SK-N-SH (cell line): ENCODE results near the gene UBE2D4. TPM values are rescaled to one million over a fixed set of nuclear protein-coding genes. Genes with fewer than 3 reads are reported as not detected.
A peak's percentile ranks its signal among the peaks of the same experiment; 100 is the strongest.

Experiments
- CTCF ChIA-PET: fragments of 300-600, 350-600 bp; formaldehyde crosslinking; extraction: SDS; loops from one replicate; lab custom pipeline; 2021; lab: Yijun Ruan, JAX
- POLR2A ChIA-PET: fragments of 350-600 bp; sonication (Branson Sonifier 250); formaldehyde crosslinking; extraction: SDS; loops from one replicate; lab custom pipeline; 2020; ENCODE audit warnings: antibody characterized with exemption, inconsistent platforms; lab: Yijun Ruan, JAX
- DNase-seq: peaks from one replicate; pipeline ENCODE4 v3.0.0; 2012
- H2AFZ ChIP-seq: fragments of 200-600 bp; sonication (generic); 2 replicates; pipeline ENCODE4 v1.8.1; 2016; ENCODE audit warnings: antibody characterized with exemption, mild to moderate bottlenecking, low read depth
- H3F3A ChIP-seq: fragments of 200-600 bp; sonication (generic); replicated peaks from 2 replicates; pipeline ENCODE3; 2016; ENCODE audit warnings: antibody characterized with exemption, mild to moderate bottlenecking; ENCODE audit not compliant: insufficient read depth
- H3K27ac ChIP-seq, 2 experiments: fragments of 200-500 bp in 1 of 2; fragments of 200-600 bp in 1 of 2; sonication (Bioruptor generic) in 1 of 2; sonication (generic), shearing (Covaris generic) in 1 of 2; 2 replicates each; pipeline versions ENCODE4 v1.5.1 to v1.6.1; 2014 to 2016; ENCODE audit warnings: low read depth in 2 of 2, inconsistent platforms in 1 of 2, low read length in 1 of 2, mild to moderate bottlenecking in 1 of 2, mixed read lengths in 1 of 2
- H3K27me3 ChIP-seq: fragments of 200-600 bp; sonication (generic), shearing (Covaris generic); 2 replicates; pipeline ENCODE4 v1.6.1; 2016; ENCODE audit warnings: mixed run types; ENCODE audit not compliant: insufficient read depth
- H3K36me3 ChIP-seq, 2 experiments: fragments of 200-500 bp in 1 of 2; fragments of 200-600 bp in 1 of 2; sonication (Bioruptor generic) in 1 of 2; sonication (generic) in 1 of 2; replicated peaks in 1 of 2; 2 replicates each; pipeline versions ENCODE3 to v1.5.1; 2014 to 2016; ENCODE audit warnings: low read length in 1 of 2, mild to moderate bottlenecking in 1 of 2; ENCODE audit not compliant: insufficient read depth in 2 of 2, control insufficient read depth in 1 of 2
- H3K4me1 ChIP-seq, 2 experiments: fragments of 200-500 bp in 1 of 2; fragments of 200-600 bp in 1 of 2; sonication (Bioruptor generic) in 1 of 2; sonication (generic), shearing (Covaris generic) in 1 of 2; 2 replicates each; pipeline versions ENCODE4 v1.5.1 to v1.6.1; 2014 to 2016; ENCODE audit warnings: low read depth in 1 of 2, low read length in 1 of 2, mixed run types in 1 of 2; ENCODE audit not compliant: insufficient read depth in 2 of 2, control insufficient read depth in 1 of 2
- H3K4me2 ChIP-seq: fragments of 200-600 bp; sonication (generic), shearing (Covaris generic); 2 replicates; pipeline ENCODE4 v1.6.1; 2017; ENCODE audit warnings: mixed run types
- H3K4me3 ChIP-seq, 2 experiments: fragments of 200-500 bp in 1 of 2; fragments of 200-600 bp in 1 of 2; sonication (Bioruptor generic) in 1 of 2; sonication (generic), shearing (Covaris generic) in 1 of 2; 2 replicates each; pipeline versions ENCODE4 v1.5.1 to v1.8.1; 2014 to 2016; ENCODE audit warnings: low read depth in 2 of 2, inconsistent platforms in 1 of 2, low read length in 1 of 2, mild to moderate bottlenecking in 1 of 2, mixed read lengths in 1 of 2, moderate library complexity in 1 of 2
- H3K79me2 ChIP-seq: fragments of 200-600 bp; sonication (generic); 2 replicates; pipeline ENCODE4 v1.8.1; 2017; ENCODE audit warnings: mild to moderate bottlenecking; ENCODE audit not compliant: insufficient read depth
- H3K9ac ChIP-seq: fragments of 200-600 bp; sonication (generic); 2 replicates; pipeline ENCODE4 v1.6.1; 2017; ENCODE audit warnings: mixed run types
- H3K9me2 ChIP-seq: fragments of 200-600 bp; sonication (generic); 2 replicates; pipeline ENCODE4 v1.6.1; 2017; ENCODE audit warnings: mixed run types
- H3K9me3 ChIP-seq: fragments of 200-600 bp; sonication (generic); 2 replicates; pipeline ENCODE4 v1.6.1; 2017; ENCODE audit warnings: mixed run types, mild to moderate bottlenecking, moderate library complexity
- H4K20me1 ChIP-seq: fragments of 200-600 bp; sonication (generic); 2 replicates; pipeline ENCODE4 v1.6.1; 2017; ENCODE audit warnings: mild to moderate bottlenecking, mixed run types; ENCODE audit not compliant: insufficient read depth
- CHD2 ChIP-seq: fragments of 150-350 bp; IDR thresholded peaks from 2 replicates; pipeline ENCODE4 v1.6.1; 2018; ENCODE audit warnings: low read length; ENCODE audit not compliant: partially characterized antibody
- ELF1 ChIP-seq: IDR thresholded peaks from 2 replicates; pipeline ENCODE4 v1.4.0; 2012
- EP300 ChIP-seq, 2 experiments: IDR thresholded peaks; 2 replicates each; pipeline versions ENCODE4 v1.4.0 to v1.6.1; 2012; ENCODE audit warnings: borderline replicate concordance in 1 of 2, low read depth in 1 of 2, low read length in 1 of 2
- EZH2phosphoT487 ChIP-seq: fragments of 200-600 bp; sonication (generic); IDR thresholded peaks from 2 replicates; pipeline ENCODE4 v1.6.1; 2017; ENCODE audit warnings: low read depth, mixed run types, mild to moderate bottlenecking, antibody characterized with exemption, moderate library complexity, borderline replicate concordance
- FOSL2 ChIP-seq: IDR thresholded peaks from 2 replicates; pipeline ENCODE4 v1.4.0; 2012; ENCODE audit warnings: low read depth, mild to moderate bottlenecking, moderate library complexity, borderline replicate concordance
- FOXJ3 ChIP-seq: sonication (generic); formaldehyde crosslinking; IDR thresholded peaks from 2 replicates; pipeline ENCODE4 v1.5.1; 2020; ENCODE audit warnings: mild to moderate bottlenecking, missing genetic modification reagents
- FOXM1 ChIP-seq: IDR thresholded peaks from 2 replicates; pipeline ENCODE4 v1.4.0; 2012; ENCODE audit warnings: low read depth, mild to moderate bottlenecking
- GABPA ChIP-seq: IDR thresholded peaks from 2 replicates; pipeline ENCODE4 v1.4.0; 2012; ENCODE audit warnings: low read depth, mild to moderate bottlenecking
- MXI1 ChIP-seq: IDR thresholded peaks from 2 replicates; pipeline ENCODE4 v1.6.1; 2012; ENCODE audit warnings: mild to moderate bottlenecking, low read depth, low read length, improper control_type of control experiment
- NFIC ChIP-seq: IDR thresholded peaks from 2 replicates; pipeline ENCODE4 v1.4.0; 2012; ENCODE audit warnings: borderline replicate concordance
- NRF1 ChIP-seq: IDR thresholded peaks from 2 replicates; pipeline ENCODE4 v1.6.1; 2012; ENCODE audit warnings: low read depth, mild to moderate bottlenecking, low read length
- POLR2AphosphoS5 ChIP-seq: IDR thresholded peaks from 2 replicates; pipeline ENCODE4 v1.6.1; 2012; ENCODE audit warnings: low read depth, low read length
- RAD21 ChIP-seq: IDR thresholded peaks from 2 replicates; pipeline ENCODE4 v1.6.1; 2012; ENCODE audit warnings: mild to moderate bottlenecking, low read length
- RCOR1 ChIP-seq: fragments of 150-350 bp; IDR thresholded peaks from 2 replicates; pipeline ENCODE4 v1.6.1; 2017; ENCODE audit warnings: antibody characterized with exemption, low read length
- RXRA ChIP-seq: IDR thresholded peaks from 2 replicates; pipeline ENCODE4 v1.4.0; 2012; ENCODE audit warnings: low read depth, mild to moderate bottlenecking, borderline replicate concordance
- SMC3 ChIP-seq: IDR thresholded peaks from 2 replicates; pipeline ENCODE4 v1.6.1; 2012; ENCODE audit warnings: low read depth, low read length, improper control_type of control experiment
- TAF1 ChIP-seq: IDR thresholded peaks from 2 replicates; pipeline ENCODE4 v1.6.1; 2012; ENCODE audit warnings: low read depth, mild to moderate bottlenecking, low read length, moderate library complexity, borderline replicate concordance
- TCF12 ChIP-seq: IDR thresholded peaks from 2 replicates; pipeline ENCODE4 v1.4.0; 2012
- YY1 ChIP-seq: IDR thresholded peaks from 2 replicates; pipeline ENCODE4 v1.4.0; 2012; ENCODE audit warnings: low read depth, mild to moderate bottlenecking
- WGBS: methylation state at CpG from one replicate; pipeline ENCODE4 v1.1.6; 2017; ENCODE audit warnings: low lambda C conversion rate; 5-methylcytosine and 5-hydroxymethylcytosine counted together
- polyA plus RNA-seq, 3 experiments: library from polyadenylated mRNA; depleted of rRNA; stranded (reverse); fragments of >200 nt; gene quantifications; 2 replicates each; pipeline ENCODE4 v1.2.3, GENCODE V29; 2012
- TF ChIP-seq, protein P1 (sequence below): IDR thresholded peaks from 2 replicates; pipeline ENCODE4 v1.6.1; 2012; ENCODE audit warnings: mild to moderate bottlenecking, low read depth, low read length, moderate library complexity
- TF ChIP-seq, protein P2 (sequence below): IDR thresholded peaks from 2 replicates; pipeline ENCODE4 v1.4.0; 2012; ENCODE audit warnings: low read depth, borderline replicate concordance
- TF ChIP-seq, protein P3 (sequence below): fragments of 150-350 bp; IDR thresholded peaks from 2 replicates; pipeline ENCODE4 v1.6.1; 2017; ENCODE audit warnings: antibody characterized with exemption, low read length, low read depth, borderline replicate concordance
- TF ChIP-seq, protein P4 (sequence below): IDR thresholded peaks from 2 replicates; pipeline ENCODE4 v1.4.0; 2012; ENCODE audit warnings: low read depth
- TF ChIP-seq, protein P5 (sequence below): IDR thresholded peaks from 2 replicates; pipeline ENCODE4 v1.4.0; 2012; ENCODE audit warnings: low read depth, borderline replicate concordance
- TF ChIP-seq, protein P6 (sequence below): fragments of 150-350 bp; IDR thresholded peaks from 2 replicates; pipeline ENCODE4 v1.6.1; 2016; ENCODE audit warnings: mild to moderate bottlenecking, low read depth, low read length

The UBE2D4 gene
- polyA plus RNA-seq, 1 of the 3 experiments (the other 2 are of a cell fraction): 22.8 TPM

DNA sequence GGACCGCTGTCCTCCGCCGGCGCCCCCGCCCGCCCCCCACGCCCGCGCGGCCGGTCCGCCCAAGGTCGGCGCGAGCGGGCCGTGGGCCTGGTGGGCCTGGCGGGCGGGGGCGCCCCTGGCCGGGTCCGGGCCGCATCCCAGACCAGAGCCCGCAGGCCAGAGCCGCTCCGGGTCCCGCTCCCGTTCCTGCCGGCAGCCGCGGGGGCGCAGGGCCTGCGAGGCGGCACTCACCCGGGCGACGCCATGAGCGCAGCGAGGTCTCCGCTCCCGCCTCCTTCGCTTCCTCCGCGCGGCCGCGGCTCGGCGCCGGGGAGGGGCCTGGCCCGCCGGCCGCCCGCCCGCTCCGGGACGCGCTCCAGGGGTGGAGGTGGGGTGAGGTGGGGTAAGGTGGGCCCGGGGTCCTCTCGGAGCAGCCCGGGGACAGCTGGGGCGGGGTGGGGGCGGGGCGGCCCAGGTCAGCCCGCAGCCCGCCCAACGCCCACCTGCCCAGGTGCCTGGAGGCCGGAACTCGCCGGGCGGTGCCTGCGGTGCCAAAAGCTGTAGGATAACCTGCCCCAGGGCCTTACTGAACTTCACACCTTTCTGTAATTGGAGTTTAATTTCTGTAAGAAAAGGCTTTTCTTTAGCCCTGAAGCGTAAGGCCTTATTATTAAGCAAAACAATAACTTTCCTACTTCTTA, 19.8 kb upstream of the UBE2D4 start, which contains the start of gene URGCP:
Gene URGCP, minus strand, starts transcription at position 266 of the 680 bp plus-strand sequence. Its CDS starts 21 bp downstream, at position 245.
- POLR2A ChIA-PET: interaction anchor here (0.6 to 1.5 kb wide), 2 partner anchors 12 to 20 kb away, joined by 3 to 5 read pairs; partner anchors contain the start of gene UBE2D4
- Histone ChIP-seq H4K20me1 (peaks cover 21% of the 10 kb centered on the region), H3K27me3 (no peaks in the 10 kb centered on the region), H3K4me2 (peak within 1 kb of the TSS; percentile 85), H3F3A (no peaks in the 10 kb centered on the region), H3K4me3 (peak within 1 kb of the TSS; percentile 65 to 80), H2AFZ (peak within 1 kb of the TSS; percentile 97), H3K4me1 (peaks cover 4 to 23% of the 10 kb centered on the region in 2 experiments; a peak in 2 of 4 replicates), H3K36me3 (peaks cover 0 to 5% of the 10 kb centered on the region in 2 experiments), H3K9me3 (no peaks in the 10 kb centered on the region), H3K9ac (peak within 1 kb of the TSS; percentile 80), H3K27ac (peak within 1 kb of the TSS; percentile 34 to 81; a peak in 3 of 4 replicates), H3K79me2 (peaks cover 45% of the 10 kb centered on the region), H3K9me2 (no peaks in the 10 kb centered on the region)
- CTCF ChIA-PET: interaction anchor here (0.9 kb wide), 1 partner anchor 48 kb away, joined by 3 read pairs; no protein-coding TSS in a partner anchor
- DNase-seq: peak; percentile 96
- WGBS: 2% methylated on average over 41 of the region's 73 CpGs
- TF ChIP-seq ELF1 (no peak), EP300 (IDR thresholded peaks at IDR 0.05; ENCODE audit: borderline replicate concordance in 1 of 2, low read depth in 1 of 2, low read length in 1 of 2) (no peak), CHD2 (no peak), NRF1 (no peak), RAD21 (no peak), FOXM1 (no peak), POLR2AphosphoS5 (peak; percentile 59; the same call in 1 of the 2 replicates), NFIC (no peak), MXI1 (peak; percentile 31; the same call in 1 of the 2 replicates), RXRA (no peak), TCF12 (no peak), SMC3 (no peak), RCOR1 (no peak), TAF1 (peak; percentile 71), FOXJ3 (no peak), GABPA (no peak), FOSL2 (no peak), YY1 (0 out of 2 replicates have a peak, but pooled peaks have one; percentile 28), EZH2phosphoT487 (no peak)
- TF ChIP-seq, protein P1, sequence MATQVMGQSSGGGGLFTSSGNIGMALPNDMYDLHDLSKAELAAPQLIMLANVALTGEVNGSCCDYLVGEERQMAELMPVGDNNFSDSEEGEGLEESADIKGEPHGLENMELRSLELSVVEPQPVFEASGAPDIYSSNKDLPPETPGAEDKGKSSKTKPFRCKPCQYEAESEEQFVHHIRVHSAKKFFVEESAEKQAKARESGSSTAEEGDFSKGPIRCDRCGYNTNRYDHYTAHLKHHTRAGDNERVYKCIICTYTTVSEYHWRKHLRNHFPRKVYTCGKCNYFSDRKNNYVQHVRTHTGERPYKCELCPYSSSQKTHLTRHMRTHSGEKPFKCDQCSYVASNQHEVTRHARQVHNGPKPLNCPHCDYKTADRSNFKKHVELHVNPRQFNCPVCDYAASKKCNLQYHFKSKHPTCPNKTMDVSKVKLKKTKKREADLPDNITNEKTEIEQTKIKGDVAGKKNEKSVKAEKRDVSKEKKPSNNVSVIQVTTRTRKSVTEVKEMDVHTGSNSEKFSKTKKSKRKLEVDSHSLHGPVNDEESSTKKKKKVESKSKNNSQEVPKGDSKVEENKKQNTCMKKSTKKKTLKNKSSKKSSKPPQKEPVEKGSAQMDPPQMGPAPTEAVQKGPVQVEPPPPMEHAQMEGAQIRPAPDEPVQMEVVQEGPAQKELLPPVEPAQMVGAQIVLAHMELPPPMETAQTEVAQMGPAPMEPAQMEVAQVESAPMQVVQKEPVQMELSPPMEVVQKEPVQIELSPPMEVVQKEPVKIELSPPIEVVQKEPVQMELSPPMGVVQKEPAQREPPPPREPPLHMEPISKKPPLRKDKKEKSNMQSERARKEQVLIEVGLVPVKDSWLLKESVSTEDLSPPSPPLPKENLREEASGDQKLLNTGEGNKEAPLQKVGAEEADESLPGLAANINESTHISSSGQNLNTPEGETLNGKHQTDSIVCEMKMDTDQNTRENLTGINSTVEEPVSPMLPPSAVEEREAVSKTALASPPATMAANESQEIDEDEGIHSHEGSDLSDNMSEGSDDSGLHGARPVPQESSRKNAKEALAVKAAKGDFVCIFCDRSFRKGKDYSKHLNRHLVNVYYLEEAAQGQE: 0 out of 2 replicates have a peak, but pooled peaks have one; percentile 15
- TF ChIP-seq, protein P2, sequence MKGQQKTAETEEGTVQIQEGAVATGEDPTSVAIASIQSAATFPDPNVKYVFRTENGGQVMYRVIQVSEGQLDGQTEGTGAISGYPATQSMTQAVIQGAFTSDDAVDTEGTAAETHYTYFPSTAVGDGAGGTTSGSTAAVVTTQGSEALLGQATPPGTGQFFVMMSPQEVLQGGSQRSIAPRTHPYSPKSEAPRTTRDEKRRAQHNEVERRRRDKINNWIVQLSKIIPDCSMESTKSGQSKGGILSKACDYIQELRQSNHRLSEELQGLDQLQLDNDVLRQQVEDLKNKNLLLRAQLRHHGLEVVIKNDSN: no peak
- TF ChIP-seq, protein P3, sequence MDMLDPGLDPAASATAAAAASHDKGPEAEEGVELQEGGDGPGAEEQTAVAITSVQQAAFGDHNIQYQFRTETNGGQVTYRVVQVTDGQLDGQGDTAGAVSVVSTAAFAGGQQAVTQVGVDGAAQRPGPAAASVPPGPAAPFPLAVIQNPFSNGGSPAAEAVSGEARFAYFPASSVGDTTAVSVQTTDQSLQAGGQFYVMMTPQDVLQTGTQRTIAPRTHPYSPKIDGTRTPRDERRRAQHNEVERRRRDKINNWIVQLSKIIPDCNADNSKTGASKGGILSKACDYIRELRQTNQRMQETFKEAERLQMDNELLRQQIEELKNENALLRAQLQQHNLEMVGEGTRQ: no peak
- TF ChIP-seq, protein P4, sequence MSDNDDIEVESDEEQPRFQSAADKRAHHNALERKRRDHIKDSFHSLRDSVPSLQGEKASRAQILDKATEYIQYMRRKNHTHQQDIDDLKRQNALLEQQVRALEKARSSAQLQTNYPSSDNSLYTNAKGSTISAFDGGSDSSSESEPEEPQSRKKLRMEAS: peak; percentile 68; the same call in 1 of the 2 replicates
- TF ChIP-seq, protein P5, sequence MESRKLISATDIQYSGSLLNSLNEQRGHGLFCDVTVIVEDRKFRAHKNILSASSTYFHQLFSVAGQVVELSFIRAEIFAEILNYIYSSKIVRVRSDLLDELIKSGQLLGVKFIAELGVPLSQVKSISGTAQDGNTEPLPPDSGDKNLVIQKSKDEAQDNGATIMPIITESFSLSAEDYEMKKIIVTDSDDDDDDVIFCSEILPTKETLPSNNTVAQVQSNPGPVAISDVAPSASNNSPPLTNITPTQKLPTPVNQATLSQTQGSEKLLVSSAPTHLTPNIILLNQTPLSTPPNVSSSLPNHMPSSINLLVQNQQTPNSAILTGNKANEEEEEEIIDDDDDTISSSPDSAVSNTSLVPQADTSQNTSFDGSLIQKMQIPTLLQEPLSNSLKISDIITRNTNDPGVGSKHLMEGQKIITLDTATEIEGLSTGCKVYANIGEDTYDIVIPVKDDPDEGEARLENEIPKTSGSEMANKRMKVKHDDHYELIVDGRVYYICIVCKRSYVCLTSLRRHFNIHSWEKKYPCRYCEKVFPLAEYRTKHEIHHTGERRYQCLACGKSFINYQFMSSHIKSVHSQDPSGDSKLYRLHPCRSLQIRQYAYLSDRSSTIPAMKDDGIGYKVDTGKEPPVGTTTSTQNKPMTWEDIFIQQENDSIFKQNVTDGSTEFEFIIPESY: no peak
- TF ChIP-seq, protein P6, sequence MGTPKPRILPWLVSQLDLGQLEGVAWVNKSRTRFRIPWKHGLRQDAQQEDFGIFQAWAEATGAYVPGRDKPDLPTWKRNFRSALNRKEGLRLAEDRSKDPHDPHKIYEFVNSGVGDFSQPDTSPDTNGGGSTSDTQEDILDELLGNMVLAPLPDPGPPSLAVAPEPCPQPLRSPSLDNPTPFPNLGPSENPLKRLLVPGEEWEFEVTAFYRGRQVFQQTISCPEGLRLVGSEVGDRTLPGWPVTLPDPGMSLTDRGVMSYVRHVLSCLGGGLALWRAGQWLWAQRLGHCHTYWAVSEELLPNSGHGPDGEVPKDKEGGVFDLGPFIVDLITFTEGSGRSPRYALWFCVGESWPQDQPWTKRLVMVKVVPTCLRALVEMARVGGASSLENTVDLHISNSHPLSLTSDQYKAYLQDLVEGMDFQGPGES: no peak
